ENCODE results near the gene MRPS34. TPM values are rescaled to one million over a fixed set of nuclear protein-coding genes. Genes with fewer than 3 reads are reported as not detected.

The MRPS34 gene
- total RNA-seq, 4 donors from 2014 or later = 44.4 to 72.8 (median 61.3) TPM

DNA sequence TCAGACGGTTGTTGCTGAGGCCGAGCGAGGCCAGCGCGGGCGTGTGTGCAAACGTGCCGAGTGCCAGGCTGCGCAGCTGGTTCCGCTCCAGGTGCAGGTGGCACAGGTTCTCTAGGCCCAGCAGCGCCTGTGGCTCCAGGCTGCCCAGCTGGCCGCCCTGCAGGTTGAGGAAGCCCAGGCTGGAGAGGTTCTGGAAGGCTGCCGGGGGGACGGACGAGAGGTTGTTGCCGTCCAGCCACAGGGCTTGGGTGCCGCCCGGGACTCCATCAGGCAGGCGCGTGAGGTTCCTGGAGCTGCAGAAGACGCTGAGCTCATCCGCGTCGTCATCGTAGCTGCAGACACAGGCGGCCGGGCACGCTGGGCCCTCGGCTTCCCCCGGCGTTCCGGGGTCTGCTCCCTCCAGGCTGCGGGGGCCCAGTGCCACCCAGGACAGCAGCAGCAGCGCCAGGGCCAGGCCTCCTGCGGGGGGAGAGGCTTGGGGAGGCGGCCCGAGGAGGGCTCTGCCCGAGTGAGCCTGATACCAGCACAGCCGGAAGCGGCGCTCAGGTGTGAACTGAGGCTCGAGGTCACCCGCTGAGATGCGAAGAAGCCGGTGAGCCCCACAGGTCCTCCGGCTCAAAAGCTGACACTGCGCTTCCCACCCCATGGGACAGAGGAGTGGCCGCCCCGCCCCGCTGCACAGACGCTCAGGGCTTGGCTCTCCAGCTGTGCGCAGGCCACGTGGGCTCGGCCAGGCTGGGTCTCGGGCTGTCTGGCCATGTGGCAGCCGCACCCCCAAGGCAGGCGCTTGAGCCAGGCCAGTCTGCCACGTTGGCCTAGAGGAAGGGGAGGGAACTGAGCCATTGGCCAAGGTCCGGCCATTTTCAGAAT, 19.2 kb upstream of the MRPS34 start:
- no peak for ATAC-seq
- WGBS, 2 donors (ENCODE audit: low coverage in 1 of 2) = no CpG with 5 or more reads among the region's 59 CpGs

DNA sequence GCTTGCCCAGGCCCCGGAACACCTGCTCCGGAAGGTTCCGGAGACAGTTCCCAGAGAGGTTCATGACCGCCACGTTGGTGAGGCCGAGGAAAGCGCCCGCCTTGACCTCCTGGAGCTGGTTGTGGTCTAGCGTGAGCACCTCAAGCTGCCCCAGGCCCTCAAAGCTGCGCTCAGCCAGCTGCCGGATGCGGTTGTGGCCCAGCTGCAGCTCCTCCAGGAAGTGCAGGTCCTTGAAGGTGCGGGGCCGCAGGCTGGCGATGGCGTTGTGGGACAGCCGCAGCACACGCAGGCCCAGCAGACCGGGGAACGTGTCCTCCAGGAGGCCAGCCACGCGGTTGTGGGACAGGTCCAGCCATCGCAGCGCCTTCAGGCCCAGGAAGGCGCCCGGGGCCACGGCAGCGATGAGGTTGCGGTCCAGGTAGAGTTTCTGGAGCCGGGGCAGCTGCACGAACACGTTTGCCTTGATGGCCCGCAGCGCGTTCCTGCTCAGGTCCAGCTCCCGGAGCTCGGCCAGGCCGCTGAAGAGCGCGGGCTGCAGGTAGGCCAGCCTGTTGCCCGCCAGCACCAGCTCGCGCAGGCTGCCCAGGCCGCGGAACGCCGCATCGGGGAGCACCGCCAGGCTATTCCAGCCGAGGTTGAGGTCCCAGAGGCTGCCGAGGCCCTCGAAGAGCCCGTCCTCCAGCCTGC, 18.5 kb upstream of the MRPS34 start:
- Histone ChIP-seq H3K4me1 (peaks cover 0 to 15% (median 0%) of the 10 kb centered on the region in 3 donors), H3K9me3 (no peaks in the 10 kb centered on the region), H3K4me3 (no peak overlapping the region), H3K27me3 (no peaks in the 10 kb centered on the region), H3K36me3 (peaks cover 0 to 63% of the 10 kb centered on the region in 2 donors), H3K27ac (no peak overlapping the region)
- TF ChIP-seq, protein P1, sequence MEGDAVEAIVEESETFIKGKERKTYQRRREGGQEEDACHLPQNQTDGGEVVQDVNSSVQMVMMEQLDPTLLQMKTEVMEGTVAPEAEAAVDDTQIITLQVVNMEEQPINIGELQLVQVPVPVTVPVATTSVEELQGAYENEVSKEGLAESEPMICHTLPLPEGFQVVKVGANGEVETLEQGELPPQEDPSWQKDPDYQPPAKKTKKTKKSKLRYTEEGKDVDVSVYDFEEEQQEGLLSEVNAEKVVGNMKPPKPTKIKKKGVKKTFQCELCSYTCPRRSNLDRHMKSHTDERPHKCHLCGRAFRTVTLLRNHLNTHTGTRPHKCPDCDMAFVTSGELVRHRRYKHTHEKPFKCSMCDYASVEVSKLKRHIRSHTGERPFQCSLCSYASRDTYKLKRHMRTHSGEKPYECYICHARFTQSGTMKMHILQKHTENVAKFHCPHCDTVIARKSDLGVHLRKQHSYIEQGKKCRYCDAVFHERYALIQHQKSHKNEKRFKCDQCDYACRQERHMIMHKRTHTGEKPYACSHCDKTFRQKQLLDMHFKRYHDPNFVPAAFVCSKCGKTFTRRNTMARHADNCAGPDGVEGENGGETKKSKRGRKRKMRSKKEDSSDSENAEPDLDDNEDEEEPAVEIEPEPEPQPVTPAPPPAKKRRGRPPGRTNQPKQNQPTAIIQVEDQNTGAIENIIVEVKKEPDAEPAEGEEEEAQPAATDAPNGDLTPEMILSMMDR (IDR thresholded peaks at IDR 0.05) = no peak
- TF ChIP-seq EP300 (IDR thresholded peaks at IDR 0.05) (no peak), POLR2A (IDR thresholded peaks at IDR 0.05) (no peak), POLR2AphosphoS5 (IDR thresholded peaks at IDR 0.05) (no peak)
- no peak for ATAC-seq
- WGBS, 2 donors (ENCODE audit: low coverage in 1 of 2) = 100% methylated on average over 2 of the region's 53 CpGs; no CpG with 5 or more reads in 1 of the 2 donors

More for the DNA sequence above, 19.2 kb upstream of the MRPS34 start:
- peaks cover 0 to 7% (median 0%) of the 10 kb centered on the region in 3 donors for H3K4me1 ChIP-seq
- H3K27ac ChIP-seq = no peak overlapping the region
- peaks cover 0 to 55% of the 10 kb centered on the region in 2 donors for H3K36me3 ChIP-seq
- no peaks in the 10 kb centered on the region for H3K27me3 ChIP-seq
- no peak overlapping the region for H3K4me3 ChIP-seq
- TF ChIP-seq, protein P1 (IDR thresholded peaks at IDR 0.05) = no peak
- TF ChIP-seq POLR2A (IDR thresholded peaks at IDR 0.05) = no peak
- TF ChIP-seq POLR2AphosphoS5 (IDR thresholded peaks at IDR 0.05) = no peak
- no peak for TF ChIP-seq EP300 (IDR thresholded peaks at IDR 0.05)
- no peaks in the 10 kb centered on the region for H3K9me3 ChIP-seq

DNA sequence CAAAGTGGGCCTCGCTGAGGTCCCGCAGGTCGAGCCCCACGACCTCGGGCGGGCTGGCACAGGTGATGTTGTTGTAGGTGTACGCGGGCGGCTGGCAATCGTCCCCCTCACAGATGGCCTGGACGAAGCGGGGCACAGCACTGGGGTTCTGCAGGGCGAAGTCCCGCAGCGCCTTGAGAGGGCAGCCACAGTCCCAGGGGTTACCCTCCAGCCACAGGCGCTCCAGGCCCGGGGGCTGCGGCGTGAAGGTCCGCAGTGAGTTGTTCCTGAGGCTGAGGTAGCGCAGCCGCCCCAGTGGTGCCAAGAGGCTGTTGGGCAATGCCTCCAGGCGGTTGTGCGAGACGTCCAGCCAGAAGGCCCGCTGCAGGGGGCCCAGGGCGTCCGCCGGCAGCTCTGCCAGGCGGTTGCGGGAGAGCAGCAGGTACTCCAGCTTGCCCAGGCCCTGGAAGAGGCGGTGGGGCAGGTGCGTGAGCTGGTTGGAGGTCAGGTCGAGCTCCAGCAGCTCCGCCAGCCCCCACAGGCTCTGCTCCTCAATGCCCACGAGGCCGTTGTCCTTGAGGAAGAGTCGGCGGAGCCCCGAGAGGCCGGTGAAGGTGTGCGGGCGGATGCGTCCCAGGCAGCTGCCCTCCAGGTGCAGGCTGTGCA, 17.8 kb upstream of the MRPS34 start:
- H3K36me3 ChIP-seq = peaks cover 0 to 69% of the 10 kb centered on the region in 2 donors
- WGBS, 2 donors (ENCODE audit: low coverage in 1 of 2) = 84% methylated on average over 12 of the region's 44 CpGs; no CpG with 5 or more reads in 1 of the 2 donors
- H3K4me3 ChIP-seq = no peak overlapping the region
- ATAC-seq = no peak
- TF ChIP-seq EP300 (IDR thresholded peaks at IDR 0.05) = no peak
- no peak for TF ChIP-seq POLR2A (IDR thresholded peaks at IDR 0.05)
- no peak for TF ChIP-seq POLR2AphosphoS5 (IDR thresholded peaks at IDR 0.05)
- H3K4me1 ChIP-seq = peaks cover 0 to 21% (median 0%) of the 10 kb centered on the region in 3 donors
- no peak overlapping the region for H3K27ac ChIP-seq
- H3K27me3 ChIP-seq = no peaks in the 10 kb centered on the region
- no peaks in the 10 kb centered on the region for H3K9me3 ChIP-seq

DNA sequence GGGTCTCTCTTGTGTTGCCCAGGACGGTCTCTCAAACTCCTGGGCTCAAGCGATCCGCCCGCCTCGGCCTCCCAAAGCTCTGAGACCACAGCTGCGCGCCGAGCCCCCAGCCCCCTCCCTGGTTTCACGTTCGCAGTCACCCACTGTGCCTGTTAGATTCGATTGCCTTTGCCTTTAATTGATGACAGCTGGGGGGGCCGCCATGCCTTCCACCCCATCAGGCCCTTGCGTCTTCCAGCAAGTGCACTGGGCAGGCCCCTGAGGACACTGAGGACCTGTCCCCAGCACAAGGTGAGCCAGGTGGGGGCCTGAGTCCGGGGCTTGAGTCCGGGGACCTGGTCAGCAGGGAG, 17.3 kb upstream of the MRPS34 start:
- TF ChIP-seq POLR2A (IDR thresholded peaks at IDR 0.05) (no peak), POLR2AphosphoS5 (IDR thresholded peaks at IDR 0.05) (no peak)
- TF ChIP-seq, protein P1 (IDR thresholded peaks at IDR 0.05) = no peak
- H3K9me3 ChIP-seq = no peaks in the 10 kb centered on the region
- no peak overlapping the region for H3K4me3 ChIP-seq
- ATAC-seq = no peak
- H3K27me3 ChIP-seq = no peaks in the 10 kb centered on the region
- H3K27ac ChIP-seq = no peak overlapping the region
- H3K4me1 ChIP-seq = peaks cover 0 to 26% (median 2%) of the 10 kb centered on the region in 3 donors
- H3K36me3 ChIP-seq = peaks cover 0 to 74% of the 10 kb centered on the region in 2 donors
- 100% methylated on average over 5 of the region's 15 CpGs; no CpG with 5 or more reads in 1 of the 2 donors for WGBS, 2 donors (ENCODE audit: low coverage in 1 of 2)

DNA sequence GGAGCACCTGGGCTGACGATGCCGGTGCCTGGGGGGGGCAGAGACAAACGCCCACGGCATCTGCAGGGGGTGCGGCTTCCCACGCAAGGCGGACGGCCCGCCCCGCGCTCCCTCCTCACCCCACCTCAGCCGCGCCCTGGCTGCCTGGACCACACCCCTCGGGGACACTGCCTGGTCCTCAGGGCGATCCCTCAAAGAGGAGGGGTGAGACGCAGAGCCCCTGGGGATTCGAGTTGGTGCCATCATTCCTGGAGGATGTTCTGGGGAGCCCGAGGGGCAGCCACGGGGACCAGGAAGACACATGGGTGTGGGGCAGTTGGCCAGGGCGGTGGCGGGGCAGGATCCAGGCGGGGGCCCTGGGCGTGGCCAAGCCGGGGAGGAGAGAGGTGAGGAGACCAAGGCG, 16.7 kb upstream of the MRPS34 start:
- Histone ChIP-seq H3K4me1 (peaks cover 0 to 32% (median 7%) of the 10 kb centered on the region in 3 donors), H3K4me3 (no peak overlapping the region), H3K36me3 (peaks cover 0 to 78% of the 10 kb centered on the region in 2 donors), H3K9me3 (no peaks in the 10 kb centered on the region), H3K27ac (no peak overlapping the region), H3K27me3 (no peaks in the 10 kb centered on the region)
- TF ChIP-seq POLR2AphosphoS5 (IDR thresholded peaks at IDR 0.05) (no peak), EP300 (IDR thresholded peaks at IDR 0.05) (no peak), POLR2A (IDR thresholded peaks at IDR 0.05) (no peak)
- TF ChIP-seq, protein P1 (IDR thresholded peaks at IDR 0.05) = no peak
- no peak for ATAC-seq
- no CpG with 5 or more reads among the region's 25 CpGs for WGBS, 2 donors (ENCODE audit: low coverage in 1 of 2)

Measured in gastroesophageal sphincter (tissue), 4 donors.